SK-MEL-5 (cell line): Measurements from ENCODE around the gene COL6A2. TPM values are rescaled to one million over a fixed set of nuclear protein-coding genes. Genes with fewer than 3 reads are reported as not detected.

ENCODE experiments used
- DNase-seq: peaks from one replicate; pipeline ENCODE4 v3.0.0-alpha.2; 2016; ENCODE audit warnings: low read depth, low spot score
- in situ Hi-C: cut with HindIII; loops from 2 replicates; pipeline ENCODE4 v1.10.0; 2016; ENCODE audit warnings: low sequenced_read_pairs, high pct_unique_total_duplicates, low pct_unique_long_range_greater_than_20kb
- total RNA-seq: library from RNA; depleted of rRNA; stranded (reverse); fragments of >200 nt; shearing (Covaris generic); gene quantifications from 2 replicates; pipeline ENCODE4 v1.2.3, GENCODE V29; 2014

The COL6A2 gene
- total RNA-seq, 1 experiment from 2014 or later, result 21.3 TPM

- in situ Hi-C loops, result no loop called here
- no peak for DNase-seq
Observed at GRCh38 chr21:46154155-46154954, 56.4 kb downstream of the COL6A2 start.

GRCh38 chr21:46154955-46155513, 57.1 kb downstream of the COL6A2 start:
- in situ Hi-C loops, result no loop called here
- no peak for DNase-seq

GRCh38 chr21:46155514-46156377, 57.8 kb downstream of the COL6A2 start, which contains the start of gene FTCD:
TSS of gene FTCD (minus strand) at chr21:46155579. CDS start at chr21:46155523, 56 bp downstream.
- no peak for DNase-seq
- in situ Hi-C loops, result no loop called here

- in situ Hi-C loops, result no loop called here
- no peak for DNase-seq
Observed at GRCh38 chr21:46156378-46156645, 58.4 kb downstream of the COL6A2 start.

- no peak for DNase-seq
- in situ Hi-C loops, result no loop called here
Observed at GRCh38 chr21:46156678-46157077, 58.8 kb downstream of the COL6A2 start.

GRCh38 chr21:46157396-46157986, 59.6 kb downstream of the COL6A2 start:
- in situ Hi-C loops, result no loop called here
- DNase-seq, result no peak

- DNase-seq, result no peak
- in situ Hi-C loops, result no loop called here
Observed at GRCh38 chr21:46157987-46158451, 60.1 kb downstream of the COL6A2 start.

- DNase-seq, result no peak
- in situ Hi-C loops, result no loop called here
Observed at GRCh38 chr21:46158666-46159300, 60.9 kb downstream of the COL6A2 start.

GRCh38 chr21:46159390-46159789, 61.5 kb downstream of the COL6A2 start:
- in situ Hi-C loops, result no loop called here
- no peak for DNase-seq

- in situ Hi-C loops, result no loop called here
- no peak for DNase-seq
Observed at GRCh38 chr21:46159841-46160656, 62.1 kb downstream of the COL6A2 start.

GRCh38 chr21:46160657-46160906, 62.7 kb downstream of the COL6A2 start:
- in situ Hi-C loops, result no loop called here
- DNase-seq, result no peak

GRCh38 chr21:46160907-46161632, 63.2 kb downstream of the COL6A2 start:
- in situ Hi-C loops, result no loop called here
- no peak for DNase-seq

- DNase-seq, result no peak
- in situ Hi-C loops, result no loop called here
Observed at GRCh38 chr21:46161633-46162592, 64.0 kb downstream of the COL6A2 start.

GRCh38 chr21:46163380-46163779, 65.5 kb downstream of the COL6A2 start:
- no peak for DNase-seq
- in situ Hi-C loops, result no loop called here

- in situ Hi-C loops, result no loop called here
- DNase-seq, result no peak
Observed at GRCh38 chr21:46165098-46165497, 67.2 kb downstream of the COL6A2 start.

- in situ Hi-C loops, result no loop called here
- DNase-seq, result no peak
Observed at GRCh38 chr21:46168238-46168637, 70.3 kb downstream of the COL6A2 start.
